SKM-1 (cell line): ENCODE measurements around the gene COX14.
"Not testable (repeated sequence)": the region's sequence is repeated elsewhere in the genome, so short reads cannot be mapped to it uniquely, and the experiment has no call there.

ENCODE experiments used
- DNase-seq: peaks from one replicate; lab custom pipeline; 2025; ENCODE audit not compliant: unreplicated experiment; lab: John Stamatoyannopoulos, UW

Gene COX14

GRCh38 chr12:50107416-50108268 lies 4.4 kb upstream of the COX14 start:
- DNase-seq, result no peak

DNA sequence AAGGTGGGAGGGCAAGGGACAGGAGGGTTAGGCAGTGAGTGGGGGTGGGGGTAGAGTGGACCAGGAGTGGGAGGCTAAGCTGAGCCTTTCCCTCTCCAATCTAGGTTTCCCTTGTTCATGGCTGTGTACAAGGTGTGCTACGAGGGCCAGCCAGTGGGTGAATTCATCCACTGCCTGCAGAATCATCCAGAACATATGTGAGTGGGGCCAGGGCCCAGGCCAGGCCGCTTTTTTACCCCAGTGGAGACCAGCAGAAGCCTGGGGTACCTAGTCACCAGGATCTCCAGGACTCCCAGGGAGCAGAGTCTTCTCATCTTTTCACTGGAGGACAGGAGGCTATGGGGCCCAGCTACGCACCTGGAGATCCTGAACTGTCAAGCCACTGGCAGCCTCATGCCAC lies 2.7 kb upstream of the COX14 start:
- DNase-seq, result no peak

- peak; percentile 37 for DNase-seq
Observed at GRCh38 chr12:50110127-50110761, 1.8 kb upstream of the COX14 start.

DNA sequence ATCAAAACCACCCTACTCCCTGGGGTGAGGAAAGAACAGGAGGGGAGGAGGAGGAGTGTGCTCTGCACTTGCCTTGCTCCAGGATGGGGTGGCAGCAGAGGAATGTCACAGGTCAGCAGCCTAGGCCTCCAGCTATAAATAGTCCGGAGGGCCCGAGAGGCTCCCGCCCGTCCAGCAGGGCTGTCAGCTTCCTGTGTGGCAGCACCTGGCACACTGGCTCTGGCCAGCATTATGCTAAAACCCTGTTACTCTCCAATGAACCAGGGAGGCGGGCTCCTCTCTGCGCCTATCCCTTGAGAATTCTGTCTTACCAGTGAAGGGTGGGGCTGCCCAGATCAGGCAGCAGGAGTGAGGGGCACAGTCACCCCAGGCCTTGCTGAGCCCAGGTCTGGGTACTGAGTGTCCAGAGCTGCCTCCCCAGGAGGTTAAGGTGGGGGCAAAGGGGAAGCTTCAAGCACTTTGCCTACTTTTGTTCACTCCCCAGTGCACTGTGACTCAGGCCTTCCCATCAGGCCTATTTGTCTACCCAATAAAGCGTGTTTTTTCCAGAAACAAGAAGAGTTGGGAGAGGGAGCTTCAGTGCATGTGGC lies 1.2 kb upstream of the COX14 start:
- no peak for DNase-seq

DNA sequence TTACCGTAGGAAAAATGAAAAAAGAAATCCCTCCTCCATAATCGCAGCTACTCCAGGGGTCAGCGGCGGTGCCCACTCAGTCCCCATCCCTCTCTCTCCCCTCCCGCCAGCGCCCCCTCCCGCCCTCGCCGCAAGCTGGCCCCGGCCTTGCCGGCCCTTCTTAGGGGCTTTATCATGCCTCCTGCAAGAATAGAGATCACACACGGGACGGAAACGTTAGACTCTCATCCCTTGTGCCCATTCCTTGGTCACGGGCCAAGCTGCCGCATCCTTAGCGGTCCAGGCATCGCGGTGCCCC lies 692 bp upstream of the COX14 start:
- DNase-seq, result no peak

DNA sequence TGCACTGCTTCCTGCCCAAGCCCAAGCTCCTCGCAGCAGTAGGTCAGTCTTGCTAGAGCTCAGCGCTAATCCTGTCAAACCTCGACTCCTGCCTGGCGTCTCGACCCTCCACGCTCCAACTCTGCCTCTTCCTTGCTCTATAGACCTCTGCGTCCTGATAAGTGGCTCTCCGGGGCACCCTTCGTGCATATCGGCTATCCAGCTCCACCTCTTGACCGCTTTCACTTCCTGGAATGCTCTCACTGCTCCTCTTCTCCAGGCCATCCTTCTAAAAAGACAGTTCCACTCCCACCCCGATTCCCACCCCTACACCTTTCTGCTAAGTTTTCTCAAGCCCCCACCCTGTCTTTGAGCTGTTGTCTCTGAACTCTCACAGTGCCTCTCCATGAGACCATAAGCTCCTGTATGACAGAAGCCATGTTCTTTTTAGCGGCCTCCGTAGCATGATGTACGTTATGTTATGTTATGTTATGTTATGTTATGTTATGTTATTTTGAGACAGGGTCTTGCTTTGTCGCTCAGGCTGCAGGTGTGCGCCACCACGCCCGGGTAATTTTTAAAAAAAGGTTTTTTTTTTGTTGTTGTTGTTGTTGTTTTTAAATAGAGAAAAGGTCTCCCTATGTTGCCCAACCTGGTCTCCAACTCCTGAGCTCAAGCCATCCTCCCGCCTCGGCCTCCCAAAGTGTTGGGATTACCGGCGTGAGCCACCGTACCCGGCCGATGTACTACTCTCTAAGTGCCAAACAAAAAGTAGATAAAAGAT lies 601 bp downstream of the COX14 start:
- DNase-seq, result no peak

GRCh38 chr12:50117057-50117622 lies 5.1 kb downstream of the COX14 start:
- no peak for DNase-seq

DNA sequence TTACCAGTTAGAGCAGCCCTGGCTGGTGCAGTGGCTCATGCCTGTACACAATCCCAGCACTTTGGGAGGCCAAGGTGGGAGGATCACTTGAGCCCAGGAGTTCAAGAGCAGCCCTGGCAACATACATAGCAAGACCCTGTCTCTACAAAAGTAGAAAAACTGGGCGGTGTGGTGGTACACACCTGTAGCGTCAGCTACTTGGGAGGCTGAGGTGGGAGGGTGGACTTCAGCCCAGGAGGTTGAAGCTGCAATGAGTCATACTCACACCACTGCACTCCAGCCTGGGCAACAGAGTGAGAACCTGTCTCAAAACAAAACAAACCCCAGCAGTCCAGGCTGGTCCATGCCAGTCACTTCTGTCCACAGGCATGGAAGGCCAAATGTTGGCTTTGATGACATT lies 7.4 kb downstream of the COX14 start:
- no peak for DNase-seq

- no peak for DNase-seq
Observed at GRCh38 chr12:50120521-50120920, 8.5 kb downstream of the COX14 start.

GRCh38 chr12:50120953-50121352 lies 8.9 kb downstream of the COX14 start:
- DNase-seq, result no peak

DNA sequence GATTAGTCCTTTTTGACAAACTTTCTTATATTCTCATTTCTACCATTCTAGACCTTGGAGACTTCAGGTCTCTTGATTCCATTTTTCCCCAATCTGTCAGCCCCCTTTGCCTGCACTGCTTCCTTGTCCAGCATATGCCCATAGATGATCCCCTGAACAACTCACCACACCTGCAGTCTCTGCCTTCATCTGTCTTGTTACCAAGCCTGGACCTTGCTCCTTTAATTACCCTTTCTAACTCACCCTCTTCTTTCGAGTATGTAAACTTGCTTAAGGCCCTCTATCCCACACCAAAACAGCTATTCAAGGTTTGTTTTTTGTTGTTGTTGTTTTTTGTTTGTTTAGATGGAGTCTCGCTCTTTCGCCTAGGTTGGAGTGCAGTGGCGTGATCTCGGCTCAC lies 9.6 kb downstream of the COX14 start:
- DNase-seq, result no peak

GRCh38 chr12:50123203-50123602 lies 11.2 kb downstream of the COX14 start:
- no peak for DNase-seq

- DNase-seq, result no peak
Observed at GRCh38 chr12:50127546-50127945, 15.5 kb downstream of the COX14 start.

DNA sequence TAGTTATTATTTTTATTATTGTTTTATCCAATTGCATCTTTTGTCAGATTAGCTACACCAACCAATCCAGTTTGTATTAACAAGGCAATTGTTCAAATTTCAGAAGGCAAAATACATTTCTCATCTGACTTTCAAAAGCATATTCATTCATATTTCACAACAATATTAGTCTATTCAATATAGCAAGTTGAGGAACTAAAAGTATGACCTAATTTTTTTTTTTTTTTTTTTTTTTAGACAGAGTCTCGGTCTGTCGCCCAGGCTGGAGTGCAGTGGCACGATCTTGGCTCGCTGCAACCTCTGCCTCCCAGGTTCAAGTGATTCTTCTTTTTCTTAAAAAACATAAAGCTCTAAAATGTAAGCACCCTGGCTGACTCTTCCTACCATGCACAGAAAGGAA lies 17.3 kb downstream of the COX14 start:
- DNase-seq, result no peak

DNA sequence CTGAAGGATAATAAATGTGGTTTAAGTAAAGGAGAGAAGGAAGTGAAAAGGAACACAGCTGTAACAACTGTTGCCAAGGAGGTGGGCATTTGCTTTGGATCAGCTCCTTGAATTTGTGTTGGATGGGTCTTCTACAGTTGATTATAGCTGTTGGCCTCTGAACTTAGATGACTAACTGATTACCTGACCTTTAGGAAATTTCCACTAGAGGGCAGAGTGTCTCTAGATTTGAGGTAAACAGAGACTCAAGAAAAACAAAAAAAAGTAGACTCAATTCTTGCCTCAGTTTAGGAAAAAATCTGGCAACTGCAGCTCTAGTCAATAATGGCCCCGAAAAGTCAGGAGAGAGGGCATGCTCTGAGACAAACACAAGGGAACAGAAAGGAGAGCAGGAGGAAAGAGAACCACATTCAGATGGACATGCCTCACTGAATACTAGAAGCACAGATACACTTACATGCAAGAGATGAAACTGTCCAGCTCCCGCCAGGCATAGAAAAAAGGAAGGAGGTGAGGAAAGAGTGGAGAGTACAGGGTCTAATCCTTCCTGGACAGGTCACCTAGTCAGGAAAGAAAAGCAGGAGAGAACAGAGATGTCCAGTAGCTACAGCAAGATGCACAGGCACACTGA lies 20.6 kb downstream of the COX14 start:
- DNase-seq, result no peak

- DNase-seq, result no peak
Observed at GRCh38 chr12:50142993-50143392, 31.0 kb downstream of the COX14 start.

GRCh38 chr12:50145439-50145838 lies 33.4 kb downstream of the COX14 start:
- no peak for DNase-seq

- no peak for DNase-seq
Observed at GRCh38 chr12:50147281-50147680, 35.2 kb downstream of the COX14 start.

DNA sequence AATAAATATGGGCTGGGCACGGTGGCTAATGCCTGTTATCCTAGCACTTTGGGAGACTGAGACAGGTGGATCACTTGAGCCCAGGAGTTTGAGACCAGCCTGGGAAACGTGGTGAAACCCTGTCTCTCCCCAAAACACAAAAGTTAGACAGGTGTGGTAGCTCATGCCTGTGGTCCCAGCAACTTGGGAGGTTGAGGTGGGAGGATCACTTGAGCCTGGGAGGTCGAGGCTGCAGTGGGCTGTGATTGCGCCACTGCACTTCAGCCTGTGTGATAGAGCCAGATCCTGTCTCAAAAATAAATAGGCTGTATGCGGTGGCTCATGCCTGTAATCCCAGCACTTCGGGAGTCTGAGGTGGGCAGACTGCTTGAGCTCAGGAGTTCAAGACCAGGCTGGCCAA lies 36.0 kb downstream of the COX14 start:
- DNase-seq, result not testable (repeated sequence)

- DNase-seq, result no peak
Observed at GRCh38 chr12:50149311-50149710, 37.3 kb downstream of the COX14 start.
